ENCODE data around the gene RAB21. TPM values are rescaled to one million over a fixed set of nuclear protein-coding genes. Genes with fewer than 3 reads are reported as not detected.
"Not testable (repeated sequence)": the region's sequence is repeated elsewhere in the genome, so short reads cannot be mapped to it uniquely, and the experiment has no call there.

Gene RAB21
- total RNA-seq, 5 donors from 2014 or later (not counting 1 experiment from before 2014, with no cell fraction given): 55.3 to 65.2 (median 63.6) TPM

DNA sequence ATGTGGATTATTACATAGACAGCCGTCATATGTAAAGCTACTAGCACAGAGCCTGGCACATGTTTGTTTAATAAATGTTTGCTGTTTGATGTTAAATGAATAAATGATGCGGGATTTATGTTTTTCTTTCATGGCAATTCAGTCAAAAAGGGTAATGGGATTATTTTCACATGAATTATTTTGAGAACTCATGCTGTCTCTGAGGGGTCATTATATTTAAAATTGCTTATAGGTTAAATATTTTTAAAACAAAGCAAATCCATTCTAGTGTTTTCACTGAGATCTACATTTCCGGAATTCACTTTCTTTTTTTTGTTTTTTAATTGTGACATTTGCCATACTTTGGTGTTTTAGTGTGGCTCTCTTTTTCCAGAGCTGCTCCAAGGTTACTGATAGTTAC, 5.3 kb downstream of the RAB21 start:
- H3K27ac ChIP-seq (ENCODE audit: low read length): no peak overlapping the region
- DNase-seq (no peak), ATAC-seq (replicated peaks in 1 of 4) (no peak)
- H3K4me1 ChIP-seq (ENCODE audit: control insufficient read depth in 1 of 2, extremely low read depth in 1 of 2, insufficient read depth in 2 of 2, low read length in 2 of 2): peaks cover 12 to 13% of the 10 kb centered on the region in 2 experiments
- peaks cover 3 to 10% of the 10 kb centered on the region in 2 donors for H3K36me3 ChIP-seq (ENCODE audit: control insufficient read depth in 2 of 2, extremely low read depth in 1 of 2, insufficient read depth in 1 of 2, low read length in 1 of 2)
- H3K9me3 Mint-ChIP-seq: peaks cover 10 to 29% (median 18%) of the 10 kb centered on the region in 3 donors
- ChIA-PET POLR2A (interaction anchor here in 1 of 2 donors (0.7 kb wide), 1 partner anchor 12 kb away, joined by 4 read pairs; no protein-coding TSS in a partner anchor), CTCF (interaction anchor here (0.6 to 2.9 kb wide), 4 partner anchors 11 to 107 kb away, joined by 3 to 11 read pairs (median 3); no protein-coding TSS in a partner anchor)
- H3K36me3 Mint-ChIP-seq: peaks cover 66% of the 10 kb centered on the region
- no peak overlapping the region for H3K4me3 ChIP-seq (ENCODE audit: control insufficient read depth in 1 of 2, extremely low read depth in 1 of 2, low read length in 1 of 2)
- H3K4me1 Mint-ChIP-seq: peaks cover 56 to 69% (median 63%) of the 10 kb centered on the region in 3 donors
- no peaks in the 10 kb centered on the region for H3K27me3 ChIP-seq (replicated peaks in 1 of 2; ENCODE audit: control insufficient read depth in 2 of 2, extremely low read depth in 1 of 2, insufficient read depth in 2 of 2, low read length in 1 of 2)
- no peak overlapping the region for H3K27ac Mint-ChIP-seq
- H3K27me3 Mint-ChIP-seq: no peaks in the 10 kb centered on the region
- no CpG with 5 or more reads among the region's 3 CpGs for WGBS (ENCODE audit: insufficient coverage)
- H3K9me3 ChIP-seq: peaks cover 9% of the 10 kb centered on the region
- H3K4me3 Mint-ChIP-seq: no peak overlapping the region

DNA sequence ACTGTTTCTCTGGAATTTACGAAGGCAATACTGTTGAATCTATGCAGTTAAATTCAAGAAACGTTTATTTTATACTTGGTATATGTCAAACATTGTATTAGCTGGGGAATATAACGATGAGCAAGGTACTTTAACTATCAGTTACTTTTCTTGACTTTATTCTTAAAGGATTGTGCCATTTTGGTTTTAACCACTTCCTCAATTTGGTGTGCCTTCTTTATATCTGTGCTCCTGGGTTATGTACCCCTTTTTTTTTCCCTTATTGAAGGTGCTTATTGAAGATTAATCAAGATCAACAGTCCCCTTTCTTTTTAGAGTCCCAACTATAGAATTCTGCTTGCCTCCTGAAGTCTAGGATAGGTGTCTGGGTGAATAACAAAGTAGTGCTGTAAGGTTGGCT, 5.8 kb downstream of the RAB21 start:
- no CpG with 5 or more reads among the region's 3 CpGs for WGBS (ENCODE audit: insufficient coverage)
- ATAC-seq (replicated peaks in 1 of 4): no peak
- H3K4me3 Mint-ChIP-seq: peak overlapping the region in 1 of 3 donors; percentile 40
- H3K27ac Mint-ChIP-seq: peak overlapping the region in 1 of 2 donors; percentile 34
- Histone ChIP-seq H3K4me1 (ENCODE audit: control insufficient read depth in 1 of 2, extremely low read depth in 1 of 2, insufficient read depth in 2 of 2, low read length in 2 of 2) (peaks cover 12 to 13% of the 10 kb centered on the region in 2 experiments), H3K27ac (ENCODE audit: low read length) (no peak overlapping the region), H3K36me3 (ENCODE audit: control insufficient read depth in 2 of 2, extremely low read depth in 1 of 2, insufficient read depth in 1 of 2, low read length in 1 of 2) (peaks cover 3 to 10% of the 10 kb centered on the region in 2 donors), H3K27me3 (replicated peaks in 1 of 2; ENCODE audit: control insufficient read depth in 2 of 2, extremely low read depth in 1 of 2, insufficient read depth in 2 of 2, low read length in 1 of 2) (no peaks in the 10 kb centered on the region), H3K4me3 (ENCODE audit: control insufficient read depth in 1 of 2, extremely low read depth in 1 of 2, low read length in 1 of 2) (no peak overlapping the region), H3K9me3 (peaks cover 9% of the 10 kb centered on the region)
- H3K9me3 Mint-ChIP-seq: peaks cover 10 to 34% (median 18%) of the 10 kb centered on the region in 3 donors
- DNase-seq: no peak
- peaks cover 61 to 75% (median 68%) of the 10 kb centered on the region in 3 donors for H3K4me1 Mint-ChIP-seq
- ChIA-PET POLR2A (interaction anchor here in 1 of 2 donors (0.7 to 1.1 kb wide), 2 partner anchors 12 to 20 kb away, joined by 4 to 9 read pairs; no protein-coding TSS in a partner anchor), CTCF (interaction anchor here in 1 of 2 donors (0.7 to 2.9 kb wide), 2 partner anchors 13 to 107 kb away, joined by 3 to 11 read pairs; no protein-coding TSS in a partner anchor)
- peaks cover 71% of the 10 kb centered on the region for H3K36me3 Mint-ChIP-seq
- H3K27me3 Mint-ChIP-seq: no peaks in the 10 kb centered on the region

DNA sequence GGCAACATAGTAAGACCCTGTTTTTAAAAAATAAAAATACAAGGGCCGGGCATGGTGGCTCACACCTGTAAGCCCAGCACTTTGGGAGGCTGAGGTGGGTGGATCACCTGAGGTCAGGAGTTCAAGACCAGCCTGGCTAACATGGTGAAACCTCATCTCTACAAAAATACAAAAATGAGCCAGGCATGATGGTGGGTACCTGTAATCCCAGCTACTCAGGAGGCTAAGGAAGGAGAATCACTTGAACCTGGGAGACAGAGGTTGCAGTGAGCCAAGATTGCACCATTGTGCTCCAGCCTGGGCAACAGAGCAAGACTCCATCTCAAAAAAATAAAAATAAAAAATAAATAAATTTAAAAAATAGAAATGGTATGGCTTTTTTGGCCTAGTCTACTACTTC, 6.7 kb downstream of the RAB21 start:
- Mint-ChIP-seq H3K36me3 (peaks cover 71% of the 10 kb centered on the region), H3K9me3 (peaks cover 10 to 34% (median 18%) of the 10 kb centered on the region in 3 donors), H3K4me1 (peaks cover 62 to 79% (median 69%) of the 10 kb centered on the region in 3 donors)
- H3K4me3 ChIP-seq (ENCODE audit: control insufficient read depth in 1 of 2, extremely low read depth in 1 of 2, low read length in 1 of 2); H3K27me3 Mint-ChIP-seq; H3K27ac ChIP-seq (ENCODE audit: low read length); DNase-seq; H3K4me3 Mint-ChIP-seq; H3K27me3 ChIP-seq (replicated peaks in 1 of 2; ENCODE audit: control insufficient read depth in 2 of 2, extremely low read depth in 1 of 2, insufficient read depth in 2 of 2, low read length in 1 of 2); H3K36me3 ChIP-seq (ENCODE audit: control insufficient read depth in 2 of 2, extremely low read depth in 1 of 2, insufficient read depth in 1 of 2, low read length in 1 of 2); ATAC-seq (replicated peaks in 1 of 4); H3K27ac Mint-ChIP-seq; CTCF ChIA-PET; H3K4me1 ChIP-seq (ENCODE audit: control insufficient read depth in 1 of 2, extremely low read depth in 1 of 2, insufficient read depth in 2 of 2, low read length in 2 of 2); H3K9me3 ChIP-seq: not testable (repeated sequence)
- WGBS (ENCODE audit: insufficient coverage): no CpG with 5 or more reads among the region's 1 CpG
- POLR2A ChIA-PET: interaction anchor here in 1 of 2 donors (1.1 kb wide), 1 partner anchor 19 kb away, joined by 9 read pairs; no protein-coding TSS in a partner anchor

DNA sequence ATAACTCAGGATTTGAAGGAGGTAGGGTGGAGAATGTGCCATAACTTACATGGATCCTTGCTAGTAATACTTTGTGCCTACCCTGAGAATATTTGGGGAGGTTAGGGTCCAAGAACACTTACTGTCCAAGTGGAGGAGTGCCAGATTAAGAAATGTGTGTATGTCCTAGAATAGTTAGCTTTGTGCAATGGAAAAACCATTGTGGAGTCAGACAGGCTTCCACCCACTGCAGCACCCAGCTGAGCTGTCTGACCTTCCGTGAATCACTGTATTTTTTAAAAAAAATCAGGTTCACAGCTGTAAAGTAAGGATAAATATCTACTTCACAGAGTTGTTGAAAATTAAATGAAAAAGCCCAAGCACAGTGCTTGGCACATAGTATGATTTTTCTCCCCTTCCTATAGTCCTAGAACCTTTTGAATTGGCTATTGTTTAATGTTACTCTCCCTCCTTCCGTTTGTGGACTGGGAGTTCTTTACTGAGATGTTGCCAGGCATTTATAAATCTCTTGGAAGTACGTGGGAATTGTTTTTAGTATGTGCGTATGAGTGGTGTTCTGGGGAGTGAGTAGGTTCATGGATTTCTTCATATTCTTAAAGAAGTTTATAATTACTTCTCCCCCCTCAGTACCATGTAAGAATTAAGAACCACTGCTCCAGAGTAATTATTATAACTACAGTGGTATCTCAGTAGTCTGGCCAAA, 9.2 kb downstream of the RAB21 start:
- peaks cover 0 to 5% of the 10 kb centered on the region in 2 donors for H3K36me3 ChIP-seq (ENCODE audit: control insufficient read depth in 2 of 2, extremely low read depth in 1 of 2, insufficient read depth in 1 of 2, low read length in 1 of 2)
- ChIA-PET POLR2A (no interaction called here), CTCF (interaction anchor here (0.6 to 1.3 kb wide), 3 partner anchors 17 to 265 kb away, joined by 6 read pairs; no protein-coding TSS in a partner anchor)
- H3K4me3 ChIP-seq (ENCODE audit: control insufficient read depth in 1 of 2, extremely low read depth in 1 of 2, low read length in 1 of 2): no peak overlapping the region
- no peaks in the 10 kb centered on the region for H3K27me3 Mint-ChIP-seq
- H3K27me3 ChIP-seq (replicated peaks in 1 of 2; ENCODE audit: control insufficient read depth in 2 of 2, extremely low read depth in 1 of 2, insufficient read depth in 2 of 2, low read length in 1 of 2): no peaks in the 10 kb centered on the region
- no peaks in the 10 kb centered on the region for H3K4me1 ChIP-seq (ENCODE audit: control insufficient read depth in 1 of 2, extremely low read depth in 1 of 2, insufficient read depth in 2 of 2, low read length in 2 of 2)
- no peak overlapping the region for H3K27ac ChIP-seq (ENCODE audit: low read length)
- DNase-seq (no peak), ATAC-seq (replicated peaks in 1 of 4) (no peak)
- H3K9me3 Mint-ChIP-seq: peaks cover 7 to 34% (median 18%) of the 10 kb centered on the region in 3 donors
- H3K9me3 ChIP-seq: peaks cover 5% of the 10 kb centered on the region
- H3K4me1 Mint-ChIP-seq: peaks cover 64 to 78% (median 67%) of the 10 kb centered on the region in 3 donors
- peaks cover 52% of the 10 kb centered on the region for H3K36me3 Mint-ChIP-seq
- no CpG with 5 or more reads among the region's 4 CpGs for WGBS (ENCODE audit: insufficient coverage)
- no peak overlapping the region for H3K27ac Mint-ChIP-seq
- peak overlapping the region in 2 of 3 donors; percentile 17 to 27 for H3K4me3 Mint-ChIP-seq

DNA sequence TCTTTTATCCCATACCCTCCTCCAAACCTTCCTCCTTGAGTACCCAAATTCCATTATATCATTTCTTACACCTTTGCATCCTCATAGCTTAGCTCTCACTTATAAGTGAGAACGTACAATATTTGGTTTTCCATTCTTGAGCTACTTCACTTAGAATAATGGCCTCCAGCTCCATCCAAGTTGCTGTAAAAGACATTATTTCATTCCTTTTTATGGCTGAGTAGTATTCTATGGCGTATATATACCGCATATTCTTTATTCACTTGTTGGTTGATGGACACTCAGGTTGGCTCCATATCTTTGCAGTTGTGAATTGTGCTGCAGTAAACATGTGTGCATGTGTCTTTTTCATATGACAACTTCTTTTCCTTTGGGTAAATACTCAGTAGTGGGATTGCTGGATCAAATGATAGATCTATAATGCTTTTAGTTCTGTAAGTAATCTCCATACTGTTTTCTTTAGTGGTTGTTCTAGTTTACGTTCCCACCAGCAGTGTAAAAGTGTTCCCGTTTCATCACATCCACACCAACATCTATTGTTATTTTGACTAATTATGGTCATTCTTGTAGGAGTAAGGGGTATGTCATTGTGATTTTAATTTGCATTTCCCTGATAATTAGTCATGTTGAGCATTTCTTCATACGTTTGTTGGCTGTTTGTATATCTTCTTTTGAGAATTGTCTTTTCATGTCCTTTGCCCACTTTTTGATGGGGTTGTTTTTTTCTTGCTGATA, 10.1 kb downstream of the RAB21 start:
- Mint-ChIP-seq H3K4me1 (peaks cover 58 to 72% (median 61%) of the 10 kb centered on the region in 3 donors), H3K36me3 (peaks cover 43% of the 10 kb centered on the region), H3K4me3 (peak overlapping the region in 1 of 3 donors; percentile 53), H3K9me3 (peaks cover 4 to 25% (median 9%) of the 10 kb centered on the region in 3 donors), H3K27me3 (no peaks in the 10 kb centered on the region), H3K27ac (no peak overlapping the region)
- H3K4me1 ChIP-seq (ENCODE audit: control insufficient read depth in 1 of 2, extremely low read depth in 1 of 2, insufficient read depth in 2 of 2, low read length in 2 of 2): no peaks in the 10 kb centered on the region
- H3K9me3 ChIP-seq: no peaks in the 10 kb centered on the region
- POLR2A ChIA-PET: no interaction called here
- DNase-seq: no peak
- 70% methylated on average over 1 of the region's 6 CpGs for WGBS (ENCODE audit: insufficient coverage)
- no peaks in the 10 kb centered on the region for H3K27me3 ChIP-seq (replicated peaks in 1 of 2; ENCODE audit: control insufficient read depth in 2 of 2, extremely low read depth in 1 of 2, insufficient read depth in 2 of 2, low read length in 1 of 2)
- CTCF ChIA-PET: no interaction called here
- no peak overlapping the region for H3K4me3 ChIP-seq (ENCODE audit: control insufficient read depth in 1 of 2, extremely low read depth in 1 of 2, low read length in 1 of 2)
- no peak for ATAC-seq (replicated peaks in 1 of 4)
- H3K27ac ChIP-seq (ENCODE audit: low read length): no peak overlapping the region
- H3K36me3 ChIP-seq (ENCODE audit: control insufficient read depth in 2 of 2, extremely low read depth in 1 of 2, insufficient read depth in 1 of 2, low read length in 1 of 2): peaks cover 0 to under 1% of the 10 kb centered on the region in 2 donors

DNA sequence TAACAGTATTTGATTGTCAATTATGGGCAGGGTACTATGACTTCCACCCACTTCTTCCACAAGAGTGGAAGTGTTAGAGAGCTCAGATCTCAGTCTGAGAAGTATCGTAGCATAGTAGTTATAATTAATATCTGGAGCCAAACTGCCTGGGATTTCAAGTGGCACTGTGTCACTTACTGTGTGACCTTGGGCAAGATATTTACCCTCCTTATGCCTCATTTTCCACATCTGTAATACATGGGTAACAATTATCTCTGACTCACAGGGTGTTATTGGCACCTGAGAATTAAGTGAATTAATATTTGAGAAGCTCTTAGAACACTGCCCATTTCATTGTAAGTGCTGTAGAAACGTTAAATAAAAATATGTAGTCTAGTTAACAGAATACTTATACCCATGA, 11.5 kb downstream of the RAB21 start:
- Histone ChIP-seq H3K27ac (ENCODE audit: low read length) (no peak overlapping the region), H3K9me3 (no peaks in the 10 kb centered on the region), H3K4me3 (ENCODE audit: control insufficient read depth in 1 of 2, extremely low read depth in 1 of 2, low read length in 1 of 2) (no peak overlapping the region), H3K4me1 (ENCODE audit: control insufficient read depth in 1 of 2, extremely low read depth in 1 of 2, insufficient read depth in 2 of 2, low read length in 2 of 2) (no peaks in the 10 kb centered on the region), H3K27me3 (replicated peaks in 1 of 2; ENCODE audit: control insufficient read depth in 2 of 2, extremely low read depth in 1 of 2, insufficient read depth in 2 of 2, low read length in 1 of 2) (no peaks in the 10 kb centered on the region), H3K36me3 (ENCODE audit: control insufficient read depth in 2 of 2, extremely low read depth in 1 of 2, insufficient read depth in 1 of 2, low read length in 1 of 2) (peaks cover 0 to 12% of the 10 kb centered on the region in 2 donors)
- ATAC-seq (replicated peaks in 1 of 4) (no peak), DNase-seq (no peak)
- POLR2A ChIA-PET: interaction anchor here (0.6 to 2.5 kb wide), 3 partner anchors 10 to 80 kb away, joined by 4 to 7 read pairs (median 5); partner anchors contain the start of gene RAB21 (in 1 of the 2)
- Mint-ChIP-seq H3K36me3 (peaks cover 39% of the 10 kb centered on the region), H3K27me3 (no peaks in the 10 kb centered on the region), H3K9me3 (peaks cover 0 to 14% (median 3%) of the 10 kb centered on the region in 3 donors), H3K4me1 (peaks cover 57 to 67% (median 60%) of the 10 kb centered on the region in 3 donors), H3K4me3 (peak overlapping the region in 1 of 3 donors; percentile 12), H3K27ac (no peak overlapping the region)
- CTCF ChIA-PET: interaction anchor here in 1 of 2 donors (0.5 to 2.1 kb wide), 3 partner anchors 13 to 80 kb away, joined by 3 to 7 read pairs (median 4); no protein-coding TSS in a partner anchor
- no CpG with 5 or more reads among the region's 2 CpGs for whole genome bisulfite sequencing (ENCODE audit: insufficient coverage)
